ENCODE data around the gene HIGD2A. TPM values are rescaled to one million over a fixed set of nuclear protein-coding genes. Genes with fewer than 3 reads are reported as not detected.

Gene HIGD2A
- total and polyA plus RNA-seq, 5 experiments from 2014 or later = 75.3 to 280 (median 209) TPM

GRCh38 chr5:176426876-176427275 is 38.3 kb downstream of the HIGD2A start:
- Mint-ChIP-seq H3K9me3 (peaks cover 0 to 4% (median 0%) of the 10 kb centered on the region in 9 donors), H3K27ac (no peak overlapping the region), H3K4me3 (no peak overlapping the region), H3K4me1 (peaks cover 3 to 12% (median 7%) of the 10 kb centered on the region in 4 donors), H3K36me3 (peaks cover 0 to 5% (median under 1%) of the 10 kb centered on the region in 3 donors), H3K27me3 (peaks cover 0 to 6% (median 0%) of the 10 kb centered on the region in 5 donors)
- ATAC-seq (no peak), DNase-seq (no peak)
- POLR2A ChIA-PET = no interaction called here

- no peak for ATAC-seq
- H3K36me3 Mint-ChIP-seq = peaks cover 0 to 6% (median 5%) of the 10 kb centered on the region in 3 donors
Measured at GRCh38 chr5:176427971-176428370, 39.4 kb downstream of the HIGD2A start.

GRCh38 chr5:176429972-176430371 is 41.4 kb downstream of the HIGD2A start:
- H3K9me3 Mint-ChIP-seq = peaks cover 0 to 7% (median 0%) of the 10 kb centered on the region in 9 donors
- peak overlapping the region in 5 of 10 donors; percentile 15 to 71 (median 61) for H3K27ac Mint-ChIP-seq
- H3K4me3 Mint-ChIP-seq = peak overlapping the region in 1 of 10 donors; percentile 53
- peaks cover 0 to 6% (median 5%) of the 10 kb centered on the region in 3 donors for H3K36me3 Mint-ChIP-seq
- POLR2A ChIA-PET = interaction anchor here (0.7 kb wide), 1 partner anchor 833 kb away, joined by 3 read pairs; no protein-coding TSS in a partner anchor
- ATAC-seq = peak; percentile 47 to 50
- H3K27me3 Mint-ChIP-seq = peaks cover 0 to 2% (median 0%) of the 10 kb centered on the region in 5 donors
- DNase-seq = no peak
- peaks cover 3 to 12% (median 7%) of the 10 kb centered on the region in 4 donors for H3K4me1 Mint-ChIP-seq

More at GRCh38 chr5:176427971-176428370, 39.4 kb downstream of the HIGD2A start:
- POLR2A ChIA-PET = no interaction called here
- DNase-seq = no peak
- Mint-ChIP-seq H3K4me1 (peaks cover 3 to 12% (median 7%) of the 10 kb centered on the region in 4 donors), H3K27me3 (peaks cover 0 to 4% (median 1%) of the 10 kb centered on the region in 5 donors), H3K4me3 (no peak overlapping the region), H3K27ac (no peak overlapping the region), H3K9me3 (peaks cover 0 to 7% (median 0%) of the 10 kb centered on the region in 9 donors)

GRCh38 chr5:176432707-176433106 is 44.2 kb downstream of the HIGD2A start:
- peaks cover 0 to 2% (median 0%) of the 10 kb centered on the region in 5 donors for H3K27me3 Mint-ChIP-seq

GRCh38 chr5:176436656-176437055 is 48.1 kb downstream of the HIGD2A start:
- ATAC-seq = no peak
- Mint-ChIP-seq H3K4me1 (peaks cover 7 to 10% (median 9%) of the 10 kb centered on the region in 4 donors), H3K36me3 (peaks cover 0 to 6% (median 0%) of the 10 kb centered on the region in 3 donors), H3K9me3 (peaks cover 0 to 3% (median 0%) of the 10 kb centered on the region in 9 donors), H3K27me3 (peaks cover 0 to 4% (median 0%) of the 10 kb centered on the region in 5 donors), H3K27ac (no peak overlapping the region), H3K4me3 (peak overlapping the region; percentile 16 to 63 (median 52))
- POLR2A ChIA-PET = interaction anchor here (0.7 kb wide), 1 partner anchor 18 kb away, joined by 6 read pairs; no protein-coding TSS in a partner anchor
- no peak for DNase-seq

More at GRCh38 chr5:176432707-176433106, 44.2 kb downstream of the HIGD2A start:
- Mint-ChIP-seq H3K36me3 (peaks cover 0 to 6% (median 0%) of the 10 kb centered on the region in 3 donors), H3K4me3 (no peak overlapping the region), H3K9me3 (peaks cover 0 to 3% (median 0%) of the 10 kb centered on the region in 9 donors), H3K4me1 (peaks cover 10 to 22% (median 15%) of the 10 kb centered on the region in 4 donors), H3K27ac (peak overlapping the region in 1 of 10 donors; percentile 70)
- DNase-seq = no peak
- no peak for ATAC-seq
- POLR2A ChIA-PET = no interaction called here

GRCh38 chr5:176438959-176439757 is 50.6 kb downstream of the HIGD2A start:
- H3K4me1 Mint-ChIP-seq = peaks cover 7 to 10% (median 9%) of the 10 kb centered on the region in 4 donors
- no peak for ATAC-seq
- peak overlapping the region in 1 of 10 donors; percentile 29 for H3K4me3 Mint-ChIP-seq
- no peaks in the 10 kb centered on the region for H3K36me3 Mint-ChIP-seq
- DNase-seq = no peak
- no peak overlapping the region for H3K27ac Mint-ChIP-seq
- POLR2A ChIA-PET = no interaction called here
- peaks cover 0 to 6% (median 0%) of the 10 kb centered on the region in 5 donors for H3K27me3 Mint-ChIP-seq
- no peaks in the 10 kb centered on the region for H3K9me3 Mint-ChIP-seq

Small RNA genes within 50 kb of the gene (microRNA-seq; reads per million reads assigned to microRNA genes)
- 11.3 reads per million, percentile 29 among the genes with 10 or more reads in this experiment for gene MIR1271 (ENCODE audit: borderline microRNAs expressed)

Other genes starting within 250 kb of the HIGD2A start
- 10 to 100 TPM; 20.8 to 23.0 TPM for gene SIMC1, start 150.3 kb upstream of the HIGD2A start, total RNA-seq
- gene SIMC1, start 150.3 kb upstream of the HIGD2A start, polyA plus RNA-seq = 10 to 100 TPM in 1 of 3 donors, 1 to 10 TPM in 2; 2.4 to 11.1 (median 6.1) TPM
- gene KIAA1191, start 27.0 kb upstream of the HIGD2A start, total RNA-seq = 10 to 100 TPM; 71.3 to 78.8 TPM
- 10 to 100 TPM; 42.3 to 50.7 (median 50.5) TPM for gene KIAA1191, start 27.0 kb upstream of the HIGD2A start, polyA plus RNA-seq
- 10 to 100 TPM; 12.7 to 15.0 TPM for gene ARL10, start 23.3 kb upstream of the HIGD2A start, total RNA-seq
- gene ARL10, start 23.3 kb upstream of the HIGD2A start, polyA plus RNA-seq = 1 to 10 TPM; 1.2 to 1.7 (median 1.3) TPM
- gene NOP16, start 153 bp upstream of the HIGD2A start, total RNA-seq = 10 to 100 TPM; 21.0 to 21.8 TPM
- 10 to 100 TPM; 19.1 to 40.5 (median 22.8) TPM for gene NOP16, start 153 bp upstream of the HIGD2A start, polyA plus RNA-seq
- gene CLTB, start 27.8 kb downstream of the HIGD2A start, total RNA-seq = 10 to 100 TPM; 34.4 to 36.1 TPM
- gene CLTB, start 27.8 kb downstream of the HIGD2A start, polyA plus RNA-seq = 10 to 100 TPM; 69.2 to 82.7 (median 73.5) TPM
- 10 to 100 TPM; 34.7 to 37.8 TPM for gene FAF2, start 59.6 kb downstream of the HIGD2A start, total RNA-seq
- gene FAF2, start 59.6 kb downstream of the HIGD2A start, polyA plus RNA-seq = 10 to 100 TPM in 2 of 3 donors, 1 to 10 TPM in 1; 9.5 to 12.0 (median 11.4) TPM
- 100 to 1,000 TPM; 271 to 281 TPM for gene RNF44, start 148.7 kb downstream of the HIGD2A start, total RNA-seq
- gene RNF44, start 148.7 kb downstream of the HIGD2A start, polyA plus RNA-seq = 1 to 10 TPM; 1.2 to 4.1 (median 3.2) TPM
- gene CDHR2, start 160.6 kb downstream of the HIGD2A start, total RNA-seq = 1 to 10 TPM; 3.6 to 4.8 TPM
- gene CDHR2, start 160.6 kb downstream of the HIGD2A start, polyA plus RNA-seq = under 1 TPM in 1 of 3 donors, not detected in 2; 0.26 TPM
- gene GPRIN1, start 221.4 kb downstream of the HIGD2A start, total RNA-seq = under 1 TPM in 1 of 2 experiments, not detected in 1; 0.11 TPM
- under 1 TPM in 2 of 3 donors, not detected in 1; 0.06 to 0.27 TPM for gene GPRIN1, start 221.4 kb downstream of the HIGD2A start, polyA plus RNA-seq
- gene SNCB, start 241.8 kb downstream of the HIGD2A start, total RNA-seq = not detected
- gene SNCB, start 241.8 kb downstream of the HIGD2A start, polyA plus RNA-seq = not detected
- gene EIF4E1B, start 241.9 kb downstream of the HIGD2A start, total RNA-seq = not detected
- not detected for gene EIF4E1B, start 241.9 kb downstream of the HIGD2A start, polyA plus RNA-seq